GM19467 (cell line): ENCODE results near the gene KRTAP10-1.
"Not testable (repeated sequence)": the region's sequence is repeated elsewhere in the genome, so short reads cannot be mapped to it uniquely, and the experiment has no call there.

ENCODE experiments used
- ATAC-seq: cut with Tn5 transposase; IDR thresholded peaks from one replicate; pipeline ENCODE4 v1.9.1; 2021; ENCODE audit warnings: mild to moderate bottlenecking, moderate library complexity; ENCODE audit not compliant: unreplicated experiment

Gene KRTAP10-1

GRCh38 chr21:44571844-44572782, 32.1 kb upstream of the KRTAP10-1 start:
- no peak for ATAC-seq

GRCh38 chr21:44571296-44571695, 31.3 kb upstream of the KRTAP10-1 start:
- ATAC-seq, result no peak

- no peak for ATAC-seq
These were observed 30.0 kb upstream of the KRTAP10-1 start for GRCh38 chr21:44569861-44570517.

- ATAC-seq, result no peak
These were observed 28.9 kb upstream of the KRTAP10-1 start for GRCh38 chr21:44568667-44569556.

- ATAC-seq, result no peak
These were observed 28.3 kb upstream of the KRTAP10-1 start for GRCh38 chr21:44568261-44568660.

- no peak for ATAC-seq
These were observed 27.6 kb upstream of the KRTAP10-1 start for GRCh38 chr21:44567481-44568171.

GRCh38 chr21:44566403-44566802, 26.4 kb upstream of the KRTAP10-1 start:
- ATAC-seq, result no peak

GRCh38 chr21:44564886-44565598, 25.0 kb upstream of the KRTAP10-1 start:
- ATAC-seq, result no peak

GRCh38 chr21:44564099-44564498, 24.1 kb upstream of the KRTAP10-1 start:
- ATAC-seq, result no peak

GRCh38 chr21:44558695-44559094, 18.7 kb upstream of the KRTAP10-1 start, which contains the start of gene KRTAP10-3:
TSS of gene KRTAP10-3 (minus strand) at chr21:44558795. CDS start at chr21:44558715, 80 bp downstream.
- no peak for ATAC-seq

- not testable (repeated sequence) for ATAC-seq
These were observed 18.3 kb upstream of the KRTAP10-1 start for GRCh38 chr21:44558329-44558675.

GRCh38 chr21:44557491-44558328, 17.7 kb upstream of the KRTAP10-1 start:
- no peak for ATAC-seq

GRCh38 chr21:44556879-44557278, 16.9 kb upstream of the KRTAP10-1 start:
- no peak for ATAC-seq

GRCh38 chr21:44555200-44555875, 15.3 kb upstream of the KRTAP10-1 start:
- ATAC-seq, result no peak

- ATAC-seq, result no peak
These were observed 12.7 kb upstream of the KRTAP10-1 start for GRCh38 chr21:44552681-44553080.

GRCh38 chr21:44552136-44552535, 12.1 kb upstream of the KRTAP10-1 start:
- no peak for ATAC-seq

GRCh38 chr21:44551340-44551961, 11.5 kb upstream of the KRTAP10-1 start, which contains the start of gene KRTAP10-2:
TSS of gene KRTAP10-2 (minus strand) at chr21:44551505. CDS start at chr21:44551458, 47 bp downstream.
- ATAC-seq, result no peak

GRCh38 chr21:44550807-44551206, 10.8 kb upstream of the KRTAP10-1 start:
- ATAC-seq, result no peak
